IMR-90 (cell line): ENCODE measurements around the gene ISLR2. TPM values are rescaled to one million over a fixed set of nuclear protein-coding genes. Genes with fewer than 3 reads are reported as not detected.

Experiments used
- ATAC-seq: fragments of 200-7000 bp; cut with Tn5 transposase; 2 replicates; pipeline ENCODE4 v1.9.1; 2020; ENCODE audit warnings: low read depth, mild to moderate bottlenecking, moderate library complexity
- BruUV-seq: library from RNA; stranded (reverse); fragments of 400-500 nt; replicated peaks from 2 replicates; lab custom pipeline; 2021; lab: Mats Ljungman, UMichigan
- CTCF ChIA-PET: fragments of 300-600 bp; formaldehyde crosslinking; extraction: SDS; loops from one replicate; lab custom pipeline; 2021; ENCODE audit warnings: antibody characterized with exemption; lab: Yijun Ruan, JAX
- POLR2A ChIA-PET: fragments of 300-600 bp; sonication (Branson Sonifier 250); formaldehyde crosslinking; loops from one replicate; lab custom pipeline; 2022; ENCODE audit warnings: antibody characterized with exemption; ENCODE audit not compliant: unreplicated experiment; lab: Charles Lee
- DNase-seq: peaks from one replicate; pipeline ENCODE4 v3.0.0; 2013
- H2AFZ ChIP-seq: replicated peaks from 2 replicates; pipeline ENCODE3; 2013; ENCODE audit warnings: low read length, mild to moderate bottlenecking; ENCODE audit not compliant: poor library complexity
- H2AK5ac ChIP-seq: 2 replicates; pipeline ENCODE4 v1.6.1; 2013; ENCODE audit warnings: low read depth, low read length, inconsistent platforms
- H2AK9ac ChIP-seq: replicated peaks from 2 replicates; pipeline ENCODE3; 2013; ENCODE audit warnings: mild to moderate bottlenecking, low read depth, low read length, moderate library complexity; ENCODE audit not compliant: poor library complexity
- H2BK120ac ChIP-seq: 2 replicates; pipeline ENCODE4 v1.6.1; 2013; ENCODE audit warnings: low read depth, low read length, inconsistent platforms
- H2BK15ac ChIP-seq: 3 replicates; pipeline ENCODE4 v1.6.1; 2013; ENCODE audit warnings: low read depth, low read length, inconsistent platforms
- H2BK20ac ChIP-seq: 2 replicates; pipeline ENCODE4 v1.6.1; 2013; ENCODE audit warnings: low read depth, mild to moderate bottlenecking, inconsistent platforms, low read length, moderate library complexity
- H2BK5ac ChIP-seq: 2 replicates; pipeline ENCODE4 v1.6.1; 2013; ENCODE audit warnings: mild to moderate bottlenecking, low read depth, low read length, inconsistent platforms; ENCODE audit not compliant: poor library complexity, severe bottlenecking
- H3K14ac ChIP-seq: replicated peaks from 2 replicates; pipeline ENCODE4 v1.6.1; 2013; ENCODE audit warnings: low read depth, low read length, inconsistent platforms
- H3K18ac ChIP-seq: 2 replicates; pipeline ENCODE4 v1.6.1; 2013; ENCODE audit warnings: low read depth, low read length, control low read depth
- H3K23ac ChIP-seq: 2 replicates; pipeline ENCODE4 v1.6.1; 2013; ENCODE audit warnings: low read depth, low read length, inconsistent platforms
- H3K27ac ChIP-seq: 2 replicates; pipeline ENCODE4 v1.5.1; 2013; ENCODE audit warnings: mild to moderate bottlenecking, control low read depth, low read length; ENCODE audit not compliant: insufficient read depth
- H3K27me3 ChIP-seq: 2 replicates; pipeline ENCODE4 v1.6.1; 2013; ENCODE audit warnings: low read length; ENCODE audit not compliant: control insufficient read depth, insufficient read depth
- H3K36me3 ChIP-seq: 2 replicates; pipeline ENCODE4 v1.6.1; 2013; ENCODE audit warnings: low read length, mixed read lengths; ENCODE audit not compliant: control insufficient read depth, insufficient read depth
- H3K4ac ChIP-seq: 2 replicates; pipeline ENCODE4 v1.6.1; 2013; ENCODE audit warnings: low read depth, low read length, inconsistent platforms
- H3K4me1 ChIP-seq: 2 replicates; pipeline ENCODE4 v1.6.1; 2013; ENCODE audit warnings: low read length, mixed read lengths; ENCODE audit not compliant: control insufficient read depth, insufficient read depth
- H3K4me2 ChIP-seq: 2 replicates; pipeline ENCODE4 v1.6.1; 2013; ENCODE audit warnings: low read depth, mild to moderate bottlenecking, control low read depth, low read length, moderate library complexity
- H3K4me3 ChIP-seq: 2 replicates; pipeline ENCODE4 v1.5.1; 2013; ENCODE audit warnings: low read depth, mild to moderate bottlenecking, control low read depth, low read length, moderate library complexity; ENCODE audit not compliant: insufficient read depth
- H3K56ac ChIP-seq: 2 replicates; pipeline ENCODE4 v1.6.1; 2013; ENCODE audit warnings: low read length, inconsistent platforms; ENCODE audit not compliant: insufficient read depth; ENCODE audit errors: extremely low read depth
- H3K79me1 ChIP-seq, 2 experiments: 2 replicates each; pipeline ENCODE4 v1.6.1; 2013; ENCODE audit warnings: low read length in 2 of 2, inconsistent platforms in 1 of 2, low read depth in 1 of 2
- H3K9ac ChIP-seq: 2 replicates; pipeline ENCODE4 v1.6.1; 2013; ENCODE audit warnings: low read depth, low read length, control low read depth
- H3K9me1 ChIP-seq: 2 replicates; pipeline ENCODE4 v1.6.1; 2013; ENCODE audit warnings: low read length, inconsistent platforms; ENCODE audit not compliant: insufficient read depth
- H3K9me3 ChIP-seq: 2 replicates; pipeline ENCODE4 v1.6.1; 2013; ENCODE audit warnings: low read length; ENCODE audit not compliant: control insufficient read depth, insufficient read depth
- H4K20me1 ChIP-seq: 2 replicates; pipeline ENCODE4 v1.6.1; 2013; ENCODE audit warnings: low read length, inconsistent platforms; ENCODE audit not compliant: insufficient read depth
- H4K5ac ChIP-seq: 2 replicates; pipeline ENCODE4 v1.6.1; 2013; ENCODE audit warnings: mild to moderate bottlenecking, low read depth, low read length, control low read depth
- H4K8ac ChIP-seq, 2 experiments: 2 replicates each; pipeline ENCODE4 v1.6.1; 2013; ENCODE audit warnings: low read depth in 2 of 2, low read length in 2 of 2, control low read depth in 1 of 2, inconsistent platforms in 1 of 2
- H4K91ac ChIP-seq: 2 replicates; pipeline ENCODE4 v1.6.1; 2013; ENCODE audit warnings: low read depth, low read length, inconsistent platforms; ENCODE audit not compliant: insufficient read depth
- BHLHE40 ChIP-seq: fragments of 150-350 bp; IDR thresholded peaks from 2 replicates; pipeline ENCODE4 v1.6.1; 2016; ENCODE audit warnings: mild to moderate bottlenecking, low read depth, low read length
- CEBPB ChIP-seq: IDR thresholded peaks from 2 replicates; pipeline ENCODE4 v1.6.1; 2012; ENCODE audit warnings: low read depth, low read length, improper control_type of control experiment
- CHD1 ChIP-seq: IDR thresholded peaks from 2 replicates; pipeline ENCODE4 v1.6.1; 2012; ENCODE audit warnings: low read depth, low read length, improper control_type of control experiment
- FOS ChIP-seq: fragments of 150-350 bp; IDR thresholded peaks from 2 replicates; pipeline ENCODE4 v1.6.1; 2016; ENCODE audit warnings: low read depth, low read length
- MAFK ChIP-seq: IDR thresholded peaks from 2 replicates; pipeline ENCODE4 v1.6.1; 2012; ENCODE audit warnings: low read depth, low read length, improper control_type of control experiment
- MAZ ChIP-seq: IDR thresholded peaks from 2 replicates; pipeline ENCODE4 v1.6.1; 2012; ENCODE audit warnings: low read depth, mild to moderate bottlenecking, low read length, improper control_type of control experiment, moderate library complexity, borderline replicate concordance
- MXI1 ChIP-seq: IDR thresholded peaks from 2 replicates; pipeline ENCODE4 v1.6.1; 2012; ENCODE audit warnings: low read depth, mild to moderate bottlenecking, low read length, moderate library complexity, borderline replicate concordance
- NFE2L2 ChIP-seq: fragments of 150-350 bp; IDR thresholded peaks from 2 replicates; pipeline ENCODE4 v1.6.1; 2016; ENCODE audit warnings: low read depth, mild to moderate bottlenecking, low read length
- POLR2A ChIP-seq: IDR thresholded peaks from 2 replicates; pipeline ENCODE4 v1.6.1; 2012; ENCODE audit warnings: mild to moderate bottlenecking, low read depth, low read length
- RAD21 ChIP-seq: IDR thresholded peaks from 2 replicates; pipeline ENCODE4 v1.6.1; 2012; ENCODE audit warnings: low read length, improper control_type of control experiment
- RCOR1 ChIP-seq: IDR thresholded peaks from 2 replicates; pipeline ENCODE4 v1.6.1; 2012; ENCODE audit warnings: mild to moderate bottlenecking, low read length, improper control_type of control experiment; ENCODE audit not compliant: insufficient replicate concordance
- RFX5 ChIP-seq: IDR thresholded peaks from 2 replicates; pipeline ENCODE4 v1.8.0; 2012; ENCODE audit warnings: low read depth, mild to moderate bottlenecking, low read length, moderate library complexity
- SMC3 ChIP-seq: fragments of 150-350 bp; IDR thresholded peaks from 2 replicates; pipeline ENCODE4 v1.6.1; 2016; ENCODE audit warnings: low read depth, mild to moderate bottlenecking, antibody characterized with exemption, low read length, moderate library complexity
- WGBS, 2 experiments: methylation state at CpG; one replicate each; pipeline versions ENCODE4 v1.1.5 to v1.1.7; 2013; ENCODE audit warnings: missing lambda C conversion rate in 2 of 2; ENCODE audit not compliant: insufficient read length in 1 of 2; ENCODE audit errors: extremely low coverage in 2 of 2; 5-methylcytosine and 5-hydroxymethylcytosine counted together
- dilution Hi-C: fragments of 300-500 bp; cut with HindIII; formaldehyde crosslinking; loops from one replicate; pipeline ENCODE4 v1.14.3; 2018; ENCODE audit warnings: low sequenced_read_pairs; ENCODE audit not compliant: unreplicated experiment
- in situ Hi-C: fragments of 300-500 bp; cut with MboI; formaldehyde crosslinking; loops from 3 replicates; pipeline ENCODE4 v1.14.3; 2019; ENCODE audit warnings: low sequenced_read_pairs, inconsistent platforms, mixed read lengths
- intact Hi-C: fragments of 100-400 bp; cut with micrococcal nuclease; formaldehyde crosslinking; loops from 2 replicates; pipeline ENCODE4 v1.10.0; 2022
- polyA plus RNA-seq, 3 experiments: library from polyadenylated mRNA; depleted of rRNA; stranded (reverse); fragments of >200 nt; gene quantifications; 2 replicates each; pipeline ENCODE4 v1.2.3, GENCODE V29; 2012; ENCODE audit warnings: low replicate concordance in 1 of 3
- total RNA-seq: library from RNA; depleted of rRNA; stranded (reverse); fragments of >200 nt; gene quantifications from 2 replicates; pipeline ENCODE4 v1.2.3, GENCODE V29; 2012
- TF ChIP-seq, protein P1 (sequence below): fragments of 150-350 bp; IDR thresholded peaks from 2 replicates; pipeline ENCODE4 v1.6.1; 2017; ENCODE audit warnings: mild to moderate bottlenecking, antibody characterized with exemption, low read length, low read depth
- TF ChIP-seq, protein P2 (sequence below): fragments of 150-350 bp; IDR thresholded peaks from 2 replicates; pipeline ENCODE4 v1.6.1; 2016; ENCODE audit warnings: low read depth, mild to moderate bottlenecking, low read length, moderate library complexity, borderline replicate concordance
- TF ChIP-seq, protein P3 (sequence below): conservative IDR thresholded peaks from 2 replicates; pipeline ENCODE4 v1.5.1; 2012; ENCODE audit warnings: mild to moderate bottlenecking, low read depth, low read length, improper control_type of control experiment

ISLR2 gene
- total and polyA plus RNA-seq, 2 of the 4 experiments (the other 2 are of a cell fraction), result not detected

DNA sequence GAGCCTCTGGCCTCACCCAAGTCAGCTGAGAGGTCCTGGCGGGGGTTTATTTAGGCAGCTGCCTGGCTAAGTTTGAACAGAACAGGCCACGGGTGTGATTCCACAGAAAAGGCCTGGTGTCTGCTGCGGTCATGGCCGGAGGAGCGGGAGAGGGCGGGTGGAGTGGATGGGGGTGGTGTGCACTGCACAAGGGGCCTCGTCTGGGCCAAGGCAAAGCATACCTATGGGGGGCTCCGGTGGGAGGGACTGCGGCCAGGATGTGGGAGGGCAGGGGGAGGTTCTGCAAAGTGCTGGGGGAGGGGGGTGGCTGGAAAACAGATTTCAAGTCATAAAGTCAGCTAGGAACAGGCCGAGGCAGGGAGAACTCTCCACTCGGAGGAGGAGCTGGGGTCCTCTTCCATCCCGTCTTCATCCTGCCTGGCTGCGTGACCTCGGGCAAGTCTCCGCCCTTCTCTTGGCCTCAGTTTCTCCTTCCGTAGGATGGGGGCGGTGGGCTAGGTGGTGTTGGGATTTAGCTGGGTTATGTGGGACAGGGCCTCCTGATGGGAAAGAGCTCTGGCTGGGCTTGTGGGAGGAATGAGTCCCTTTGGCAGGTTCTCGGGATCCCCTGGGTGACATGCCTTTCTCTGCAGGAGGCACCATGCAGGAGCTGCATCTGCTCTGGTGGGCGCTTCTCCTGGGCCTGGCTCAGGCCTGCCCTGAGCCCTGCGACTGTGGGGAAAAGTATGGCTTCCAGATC is 44.0 kb downstream of the ISLR2 start:
- H3K79me1 ChIP-seq, result no peaks in the 10 kb centered on the region
- CTCF ChIA-PET, result no interaction called here
- no peak overlapping the region for H2AK5ac ChIP-seq
- no peak overlapping the region for H3K56ac ChIP-seq
- DNase-seq (no peak), ATAC-seq (no peak)
- 76% methylated on average over 10 of the region's 20 CpGs; no CpG with 5 or more reads in 1 of the 2 experiments for WGBS, 2 experiments
- intact Hi-C loops, result no loop called here
- no peak overlapping the region; the same call in 1 of the 2 replicates for H3K4me2 ChIP-seq
- no peak overlapping the region for H3K4me3 ChIP-seq
- no peak overlapping the region for H4K91ac ChIP-seq
- H2BK5ac ChIP-seq, result no peak overlapping the region
- peaks cover 6% of the 10 kb centered on the region; the same call in 1 of the 2 replicates for H4K20me1 ChIP-seq
- H3K23ac ChIP-seq, result no peak overlapping the region
- no peak overlapping the region for H2AK9ac ChIP-seq
- H2AFZ ChIP-seq, result peak overlapping the region; percentile 24
- no peak overlapping the region for H2BK120ac ChIP-seq
- no peak overlapping the region for H4K8ac ChIP-seq
- no peaks in the 10 kb centered on the region for H3K36me3 ChIP-seq
- H2BK20ac ChIP-seq, result no peak overlapping the region
- in situ Hi-C loops, result no loop called here
- H3K4ac ChIP-seq, result no peak overlapping the region
- dilution Hi-C loops, result no loop called here
- no TSS peak for BruUV-seq
- TF ChIP-seq CHD1 (no peak), MXI1 (no peak), FOS (no peak), BHLHE40 (no peak), MAFK (no peak), POLR2A (no peak), CEBPB (no peak), SMC3 (no peak), RCOR1 (no peak), NFE2L2 (no peak), MAZ (no peak), RAD21 (no peak), RFX5 (no peak)
- TF ChIP-seq, protein P1, sequence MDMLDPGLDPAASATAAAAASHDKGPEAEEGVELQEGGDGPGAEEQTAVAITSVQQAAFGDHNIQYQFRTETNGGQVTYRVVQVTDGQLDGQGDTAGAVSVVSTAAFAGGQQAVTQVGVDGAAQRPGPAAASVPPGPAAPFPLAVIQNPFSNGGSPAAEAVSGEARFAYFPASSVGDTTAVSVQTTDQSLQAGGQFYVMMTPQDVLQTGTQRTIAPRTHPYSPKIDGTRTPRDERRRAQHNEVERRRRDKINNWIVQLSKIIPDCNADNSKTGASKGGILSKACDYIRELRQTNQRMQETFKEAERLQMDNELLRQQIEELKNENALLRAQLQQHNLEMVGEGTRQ, result no peak
- TF ChIP-seq, protein P2, sequence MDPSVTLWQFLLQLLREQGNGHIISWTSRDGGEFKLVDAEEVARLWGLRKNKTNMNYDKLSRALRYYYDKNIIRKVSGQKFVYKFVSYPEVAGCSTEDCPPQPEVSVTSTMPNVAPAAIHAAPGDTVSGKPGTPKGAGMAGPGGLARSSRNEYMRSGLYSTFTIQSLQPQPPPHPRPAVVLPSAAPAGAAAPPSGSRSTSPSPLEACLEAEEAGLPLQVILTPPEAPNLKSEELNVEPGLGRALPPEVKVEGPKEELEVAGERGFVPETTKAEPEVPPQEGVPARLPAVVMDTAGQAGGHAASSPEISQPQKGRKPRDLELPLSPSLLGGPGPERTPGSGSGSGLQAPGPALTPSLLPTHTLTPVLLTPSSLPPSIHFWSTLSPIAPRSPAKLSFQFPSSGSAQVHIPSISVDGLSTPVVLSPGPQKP, result no peak
- TF ChIP-seq, protein P3, sequence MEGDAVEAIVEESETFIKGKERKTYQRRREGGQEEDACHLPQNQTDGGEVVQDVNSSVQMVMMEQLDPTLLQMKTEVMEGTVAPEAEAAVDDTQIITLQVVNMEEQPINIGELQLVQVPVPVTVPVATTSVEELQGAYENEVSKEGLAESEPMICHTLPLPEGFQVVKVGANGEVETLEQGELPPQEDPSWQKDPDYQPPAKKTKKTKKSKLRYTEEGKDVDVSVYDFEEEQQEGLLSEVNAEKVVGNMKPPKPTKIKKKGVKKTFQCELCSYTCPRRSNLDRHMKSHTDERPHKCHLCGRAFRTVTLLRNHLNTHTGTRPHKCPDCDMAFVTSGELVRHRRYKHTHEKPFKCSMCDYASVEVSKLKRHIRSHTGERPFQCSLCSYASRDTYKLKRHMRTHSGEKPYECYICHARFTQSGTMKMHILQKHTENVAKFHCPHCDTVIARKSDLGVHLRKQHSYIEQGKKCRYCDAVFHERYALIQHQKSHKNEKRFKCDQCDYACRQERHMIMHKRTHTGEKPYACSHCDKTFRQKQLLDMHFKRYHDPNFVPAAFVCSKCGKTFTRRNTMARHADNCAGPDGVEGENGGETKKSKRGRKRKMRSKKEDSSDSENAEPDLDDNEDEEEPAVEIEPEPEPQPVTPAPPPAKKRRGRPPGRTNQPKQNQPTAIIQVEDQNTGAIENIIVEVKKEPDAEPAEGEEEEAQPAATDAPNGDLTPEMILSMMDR, result no peak
- H3K9me1 ChIP-seq, result peaks cover 20% of the 10 kb centered on the region
- H3K27ac ChIP-seq, result no peak overlapping the region
- no peak overlapping the region for H2BK15ac ChIP-seq
- H3K27me3 ChIP-seq, result peaks cover 22% of the 10 kb centered on the region
- no peak overlapping the region for H3K9ac ChIP-seq
- H3K4me1 ChIP-seq, result peaks cover 30% of the 10 kb centered on the region
- no peak overlapping the region for H3K18ac ChIP-seq
- H3K9me3 ChIP-seq, result no peaks in the 10 kb centered on the region
- POLR2A ChIA-PET, result no interaction called here
- no peak overlapping the region for H3K14ac ChIP-seq
- H4K5ac ChIP-seq, result no peak overlapping the region; the same call in 1 of the 2 replicates
